K562 (cell line): ENCODE measurements around the gene GCN1. TPM values are rescaled to one million over a fixed set of nuclear protein-coding genes. Genes with fewer than 3 reads are reported as not detected.
A peak's percentile ranks its signal among the peaks of the same experiment; 100 is the strongest.

Experiments
- ARHGAP35 ChIP-seq: fragments of 450-650 bp; IDR thresholded peaks from 2 replicates; pipeline ENCODE4 v1.6.1; 2018; ENCODE audit not compliant: partially characterized antibody
- CTBP1 ChIP-seq: fragments of 450-650 bp; IDR thresholded peaks from 2 replicates; pipeline ENCODE4 v1.6.1; 2016; ENCODE audit warnings: borderline replicate concordance
- GATAD2A ChIP-seq: fragments of 450-650 bp; IDR thresholded peaks from 2 replicates; pipeline ENCODE4 v1.6.1; 2017
- KLF1 ChIP-seq: fragments of 450-650 bp; IDR thresholded peaks from 2 replicates; pipeline ENCODE4 v1.6.1; 2016; ENCODE audit warnings: missing genetic modification characterization, missing compliant biosample characterization
- MTF1 ChIP-seq: fragments of 250-450 bp; sonication (Bioruptor Pico); IDR thresholded peaks from 2 replicates; pipeline ENCODE4 v1.9.0; 2021; ENCODE audit warnings: moderate library complexity, mild to moderate bottlenecking, inconsistent platforms, borderline replicate concordance
- PTTG1 ChIP-seq: fragments of 450-650 bp; IDR thresholded peaks from 2 replicates; pipeline ENCODE4 v1.6.1; 2016; ENCODE audit warnings: low read depth, mild to moderate bottlenecking, missing genetic modification characterization, missing compliant biosample characterization
- ZNF232 ChIP-seq: sonication (generic); formaldehyde crosslinking; IDR thresholded peaks from 2 replicates; pipeline ENCODE4 v1.8.0; 2022; ENCODE audit warnings: mild to moderate bottlenecking, missing genetic modification reagents
- ZNF263 ChIP-seq: sonication (generic); formaldehyde crosslinking; IDR thresholded peaks from 2 replicates; pipeline ENCODE4 v1.8.0; 2022; ENCODE audit warnings: mild to moderate bottlenecking, missing genetic modification reagents, borderline replicate concordance
- polyA plus RNA-seq, 8 experiments: library from polyadenylated mRNA; depleted of rRNA in 4 of 8; stranded (reverse) in 5 of 8; unstranded in 3 of 8; fragments of >200 nt; fragmentation: Nextera tagmentation in 2 of 8; fragmentation: Illumina TruSeq in 1 of 8; extraction: Ambion mirVana in 2 of 8; extraction: Trizol in 1 of 8; gene quantifications; 2 replicates each; pipeline versions ENCODE4 v1.2.1 to v1.2.3, GENCODE V29; 2011 to 2014; ENCODE audit warnings: inconsistent platforms in 1 of 8, missing spikeins in 1 of 8
- total RNA-seq, 7 experiments: library from RNA; depleted of rRNA in 6 of 7; stranded (reverse); fragments of >200 nt in 6 of 7; fragmentation: Illumina TruSeq in 2 of 7; extraction: Trizol in 2 of 7; gene quantifications; 2 replicates each; pipeline versions ENCODE4 v1.2.1 to v1.2.3, GENCODE V29; 2011 to 2021; ENCODE audit warnings: low replicate concordance in 1 of 7
- TF ChIP-seq, protein P1 (sequence below): fragments of 450-650 bp; formaldehyde crosslinking; IDR thresholded peaks from 2 replicates; pipeline ENCODE4 v1.4.0; 2022; ENCODE audit warnings: missing genetic modification characterization
- TF ChIP-seq, protein P2 (sequence below): fragments of 450-650 bp; IDR thresholded peaks from 2 replicates; pipeline ENCODE4 v1.6.1; 2014; ENCODE audit warnings: low read depth, mild to moderate bottlenecking, moderate library complexity, borderline replicate concordance
- TF ChIP-seq, protein P3 (sequence below): fragments of 450-650 bp; formaldehyde crosslinking; IDR thresholded peaks from 2 replicates; pipeline ENCODE4 v1.4.0; 2022; ENCODE audit warnings: mild to moderate bottlenecking, moderate library complexity
- TF ChIP-seq, protein P4 (sequence below): fragments of 450-650 bp; IDR thresholded peaks from 2 replicates; pipeline ENCODE4 v1.6.1; 2016; ENCODE audit warnings: missing biosample characterization, missing genetic modification characterization
- TF ChIP-seq, protein P5 (sequence below), 2 experiments: fragments of 450-650 bp in 1 of 2; sonication (generic) in 1 of 2; formaldehyde crosslinking; conservative IDR thresholded peaks; 2 replicates each; pipeline versions ENCODE4 v1.4.0 to v1.8.1; 2020 to 2022; ENCODE audit warnings: mild to moderate bottlenecking in 1 of 2, missing genetic modification reagents in 1 of 2
- TF ChIP-seq, protein P6 (sequence below): fragments of 450-650 bp; IDR thresholded peaks from 2 replicates; pipeline ENCODE4 v1.7.1; 2018; ENCODE audit warnings: mild to moderate bottlenecking, low read depth; ENCODE audit not compliant: partially characterized antibody
- TF ChIP-seq, protein P7 (sequence below): sonication (generic); formaldehyde crosslinking; IDR thresholded peaks from 2 replicates; pipeline ENCODE4 v1.8.1; 2023; ENCODE audit warnings: mild to moderate bottlenecking, missing genetic modification reagents

GCN1 gene
- total and polyA plus RNA-seq, 9 of the 15 experiments (the other 6 are each of a cell fraction or from before 2014, with no cell fraction given), result 11.9 to 190 (median 51.7) TPM

DNA sequence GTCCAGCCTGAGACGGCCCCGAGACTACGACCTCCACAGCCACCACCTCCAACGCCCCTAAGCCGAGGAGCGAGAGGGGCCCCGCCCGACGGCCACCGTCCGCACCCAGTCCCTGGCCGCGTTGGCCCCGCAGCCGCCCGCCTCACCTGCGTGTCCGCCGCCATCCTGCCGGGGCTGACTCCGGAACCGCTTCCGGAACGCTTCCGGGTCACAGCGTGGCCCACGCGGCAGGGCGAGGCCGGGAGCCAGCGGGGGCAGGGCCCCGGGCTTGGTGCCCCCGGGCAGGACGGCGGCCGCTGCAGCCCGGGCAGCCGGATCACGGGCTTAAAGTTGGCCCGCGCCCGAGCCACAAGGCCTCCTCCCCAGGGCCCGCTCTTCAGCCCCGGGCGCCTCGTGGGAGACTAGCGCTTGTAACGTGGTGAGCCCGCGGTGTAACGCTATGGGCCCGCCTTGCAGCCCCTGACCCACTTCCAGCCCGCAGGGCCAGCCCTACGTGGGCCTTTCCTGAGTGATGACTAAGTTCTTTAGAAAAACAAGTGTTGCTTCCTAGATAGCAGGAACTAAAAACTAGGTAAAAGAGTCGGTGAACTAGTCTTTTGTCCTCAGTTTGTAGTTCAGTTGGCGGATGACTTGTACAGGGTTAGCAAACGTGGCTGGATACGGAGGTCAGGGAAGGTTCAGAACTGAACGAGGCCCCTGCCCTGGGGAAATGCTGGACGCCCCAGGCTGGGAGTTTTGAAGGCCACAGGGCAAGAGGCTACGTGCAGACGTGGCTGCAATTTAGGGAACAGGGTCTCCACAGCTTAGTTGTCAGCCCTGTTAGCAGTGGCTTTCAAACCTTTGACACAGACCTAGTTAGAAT is at the start of gene GCN1 (continued):
- no peak for TF ChIP-seq MTF1 (CRISPR knock-in tag)
- TF ChIP-seq, protein P1, sequence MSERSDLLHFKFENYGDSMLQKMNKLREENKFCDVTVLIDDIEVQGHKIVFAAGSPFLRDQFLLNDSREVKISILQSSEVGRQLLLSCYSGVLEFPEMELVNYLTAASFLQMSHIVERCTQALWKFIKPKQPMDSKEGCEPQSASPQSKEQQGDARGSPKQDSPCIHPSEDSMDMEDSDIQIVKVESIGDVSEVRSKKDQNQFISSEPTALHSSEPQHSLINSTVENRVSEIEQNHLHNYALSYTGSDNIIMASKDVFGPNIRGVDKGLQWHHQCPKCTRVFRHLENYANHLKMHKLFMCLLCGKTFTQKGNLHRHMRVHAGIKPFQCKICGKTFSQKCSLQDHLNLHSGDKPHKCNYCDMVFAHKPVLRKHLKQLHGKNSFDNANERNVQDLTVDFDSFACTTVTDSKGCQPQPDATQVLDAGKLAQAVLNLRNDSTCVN (CRISPR knock-in tag), result peak; percentile 43; the same call in 1 of the 2 replicates
- TF ChIP-seq, protein P2, sequence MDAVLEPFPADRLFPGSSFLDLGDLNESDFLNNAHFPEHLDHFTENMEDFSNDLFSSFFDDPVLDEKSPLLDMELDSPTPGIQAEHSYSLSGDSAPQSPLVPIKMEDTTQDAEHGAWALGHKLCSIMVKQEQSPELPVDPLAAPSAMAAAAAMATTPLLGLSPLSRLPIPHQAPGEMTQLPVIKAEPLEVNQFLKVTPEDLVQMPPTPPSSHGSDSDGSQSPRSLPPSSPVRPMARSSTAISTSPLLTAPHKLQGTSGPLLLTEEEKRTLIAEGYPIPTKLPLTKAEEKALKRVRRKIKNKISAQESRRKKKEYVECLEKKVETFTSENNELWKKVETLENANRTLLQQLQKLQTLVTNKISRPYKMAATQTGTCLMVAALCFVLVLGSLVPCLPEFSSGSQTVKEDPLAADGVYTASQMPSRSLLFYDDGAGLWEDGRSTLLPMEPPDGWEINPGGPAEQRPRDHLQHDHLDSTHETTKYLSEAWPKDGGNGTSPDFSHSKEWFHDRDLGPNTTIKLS, result peak; percentile 99
- TF ChIP-seq, protein P3, sequence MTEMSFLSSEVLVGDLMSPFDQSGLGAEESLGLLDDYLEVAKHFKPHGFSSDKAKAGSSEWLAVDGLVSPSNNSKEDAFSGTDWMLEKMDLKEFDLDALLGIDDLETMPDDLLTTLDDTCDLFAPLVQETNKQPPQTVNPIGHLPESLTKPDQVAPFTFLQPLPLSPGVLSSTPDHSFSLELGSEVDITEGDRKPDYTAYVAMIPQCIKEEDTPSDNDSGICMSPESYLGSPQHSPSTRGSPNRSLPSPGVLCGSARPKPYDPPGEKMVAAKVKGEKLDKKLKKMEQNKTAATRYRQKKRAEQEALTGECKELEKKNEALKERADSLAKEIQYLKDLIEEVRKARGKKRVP, result peak; percentile 62; the same call in 1 of the 2 replicates
- TF ChIP-seq, protein P4, sequence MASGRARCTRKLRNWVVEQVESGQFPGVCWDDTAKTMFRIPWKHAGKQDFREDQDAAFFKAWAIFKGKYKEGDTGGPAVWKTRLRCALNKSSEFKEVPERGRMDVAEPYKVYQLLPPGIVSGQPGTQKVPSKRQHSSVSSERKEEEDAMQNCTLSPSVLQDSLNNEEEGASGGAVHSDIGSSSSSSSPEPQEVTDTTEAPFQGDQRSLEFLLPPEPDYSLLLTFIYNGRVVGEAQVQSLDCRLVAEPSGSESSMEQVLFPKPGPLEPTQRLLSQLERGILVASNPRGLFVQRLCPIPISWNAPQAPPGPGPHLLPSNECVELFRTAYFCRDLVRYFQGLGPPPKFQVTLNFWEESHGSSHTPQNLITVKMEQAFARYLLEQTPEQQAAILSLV (tag), result no peak
- TF ChIP-seq, protein P5, sequence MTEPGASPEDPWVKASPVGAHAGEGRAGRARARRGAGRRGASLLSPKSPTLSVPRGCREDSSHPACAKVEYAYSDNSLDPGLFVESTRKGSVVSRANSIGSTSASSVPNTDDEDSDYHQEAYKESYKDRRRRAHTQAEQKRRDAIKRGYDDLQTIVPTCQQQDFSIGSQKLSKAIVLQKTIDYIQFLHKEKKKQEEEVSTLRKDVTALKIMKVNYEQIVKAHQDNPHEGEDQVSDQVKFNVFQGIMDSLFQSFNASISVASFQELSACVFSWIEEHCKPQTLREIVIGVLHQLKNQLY (CRISPR knock-in tag; conservative IDR thresholded peaks at IDR 0.05), result 0 out of 4 replicates have a peak, but pooled peaks of 1 of the 2 experiments have one; percentile 17
- peak; percentile 67; the same call in 1 of the 2 replicates for TF ChIP-seq CTBP1
- peak; percentile 53; the same call in 1 of the 2 replicates for TF ChIP-seq ZNF263
- TF ChIP-seq ZNF232 (CRISPR knock-in tag), result no peak
- TF ChIP-seq, protein P6, sequence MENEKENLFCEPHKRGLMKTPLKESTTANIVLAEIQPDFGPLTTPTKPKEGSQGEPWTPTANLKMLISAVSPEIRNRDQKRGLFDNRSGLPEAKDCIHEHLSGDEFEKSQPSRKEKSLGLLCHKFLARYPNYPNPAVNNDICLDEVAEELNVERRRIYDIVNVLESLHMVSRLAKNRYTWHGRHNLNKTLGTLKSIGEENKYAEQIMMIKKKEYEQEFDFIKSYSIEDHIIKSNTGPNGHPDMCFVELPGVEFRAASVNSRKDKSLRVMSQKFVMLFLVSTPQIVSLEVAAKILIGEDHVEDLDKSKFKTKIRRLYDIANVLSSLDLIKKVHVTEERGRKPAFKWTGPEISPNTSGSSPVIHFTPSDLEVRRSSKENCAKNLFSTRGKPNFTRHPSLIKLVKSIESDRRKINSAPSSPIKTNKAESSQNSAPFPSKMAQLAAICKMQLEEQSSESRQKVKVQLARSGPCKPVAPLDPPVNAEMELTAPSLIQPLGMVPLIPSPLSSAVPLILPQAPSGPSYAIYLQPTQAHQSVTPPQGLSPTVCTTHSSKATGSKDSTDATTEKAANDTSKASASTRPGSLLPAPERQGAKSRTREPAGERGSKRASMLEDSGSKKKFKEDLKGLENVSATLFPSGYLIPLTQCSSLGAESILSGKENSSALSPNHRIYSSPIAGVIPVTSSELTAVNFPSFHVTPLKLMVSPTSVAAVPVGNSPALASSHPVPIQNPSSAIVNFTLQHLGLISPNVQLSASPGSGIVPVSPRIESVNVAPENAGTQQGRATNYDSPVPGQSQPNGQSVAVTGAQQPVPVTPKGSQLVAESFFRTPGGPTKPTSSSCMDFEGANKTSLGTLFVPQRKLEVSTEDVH, result peak; percentile 64
- TF ChIP-seq, protein P7, sequence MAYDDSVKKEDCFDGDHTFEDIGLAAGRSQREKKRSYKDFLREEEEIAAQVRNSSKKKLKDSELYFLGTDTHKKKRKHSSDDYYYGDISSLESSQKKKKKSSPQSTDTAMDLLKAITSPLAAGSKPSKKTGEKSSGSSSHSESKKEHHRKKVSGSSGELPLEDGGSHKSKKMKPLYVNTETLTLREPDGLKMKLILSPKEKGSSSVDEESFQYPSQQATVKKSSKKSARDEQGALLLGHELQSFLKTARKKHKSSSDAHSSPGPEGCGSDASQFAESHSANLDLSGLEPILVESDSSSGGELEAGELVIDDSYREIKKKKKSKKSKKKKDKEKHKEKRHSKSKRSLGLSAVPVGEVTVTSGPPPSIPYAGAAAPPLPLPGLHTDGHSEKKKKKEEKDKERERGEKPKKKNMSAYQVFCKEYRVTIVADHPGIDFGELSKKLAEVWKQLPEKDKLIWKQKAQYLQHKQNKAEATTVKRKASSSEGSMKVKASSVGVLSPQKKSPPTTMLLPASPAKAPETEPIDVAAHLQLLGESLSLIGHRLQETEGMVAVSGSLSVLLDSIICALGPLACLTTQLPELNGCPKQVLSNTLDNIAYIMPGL, result peak; percentile 80
- TF ChIP-seq KLF1 (tag), result peak; percentile 88
- no peak for TF ChIP-seq PTTG1 (tag)
- TF ChIP-seq ARHGAP35, result no peak
- no peak for TF ChIP-seq GATAD2A
